T47D (cell line): ENCODE measurements around the gene DCC.

Source experiments
- DNase-seq, 2 experiments: peaks; one replicate each; pipeline versions ENCODE4 v3.0.0 to v3.0.0-alpha.2; 2011 to 2012; ENCODE audit warnings: low read depth in 1 of 2, low spot score in 1 of 2
- JUND ChIP-seq: IDR thresholded peaks from 2 replicates; pipeline ENCODE4 v1.6.1; 2012; ENCODE audit warnings: low read depth
- in situ Hi-C: cut with HindIII; loops from 2 replicates; pipeline ENCODE4 v1.10.0; 2016; ENCODE audit warnings: low sequenced_read_pairs, low pct_unique_long_range_greater_than_20kb

Gene DCC, protein sequence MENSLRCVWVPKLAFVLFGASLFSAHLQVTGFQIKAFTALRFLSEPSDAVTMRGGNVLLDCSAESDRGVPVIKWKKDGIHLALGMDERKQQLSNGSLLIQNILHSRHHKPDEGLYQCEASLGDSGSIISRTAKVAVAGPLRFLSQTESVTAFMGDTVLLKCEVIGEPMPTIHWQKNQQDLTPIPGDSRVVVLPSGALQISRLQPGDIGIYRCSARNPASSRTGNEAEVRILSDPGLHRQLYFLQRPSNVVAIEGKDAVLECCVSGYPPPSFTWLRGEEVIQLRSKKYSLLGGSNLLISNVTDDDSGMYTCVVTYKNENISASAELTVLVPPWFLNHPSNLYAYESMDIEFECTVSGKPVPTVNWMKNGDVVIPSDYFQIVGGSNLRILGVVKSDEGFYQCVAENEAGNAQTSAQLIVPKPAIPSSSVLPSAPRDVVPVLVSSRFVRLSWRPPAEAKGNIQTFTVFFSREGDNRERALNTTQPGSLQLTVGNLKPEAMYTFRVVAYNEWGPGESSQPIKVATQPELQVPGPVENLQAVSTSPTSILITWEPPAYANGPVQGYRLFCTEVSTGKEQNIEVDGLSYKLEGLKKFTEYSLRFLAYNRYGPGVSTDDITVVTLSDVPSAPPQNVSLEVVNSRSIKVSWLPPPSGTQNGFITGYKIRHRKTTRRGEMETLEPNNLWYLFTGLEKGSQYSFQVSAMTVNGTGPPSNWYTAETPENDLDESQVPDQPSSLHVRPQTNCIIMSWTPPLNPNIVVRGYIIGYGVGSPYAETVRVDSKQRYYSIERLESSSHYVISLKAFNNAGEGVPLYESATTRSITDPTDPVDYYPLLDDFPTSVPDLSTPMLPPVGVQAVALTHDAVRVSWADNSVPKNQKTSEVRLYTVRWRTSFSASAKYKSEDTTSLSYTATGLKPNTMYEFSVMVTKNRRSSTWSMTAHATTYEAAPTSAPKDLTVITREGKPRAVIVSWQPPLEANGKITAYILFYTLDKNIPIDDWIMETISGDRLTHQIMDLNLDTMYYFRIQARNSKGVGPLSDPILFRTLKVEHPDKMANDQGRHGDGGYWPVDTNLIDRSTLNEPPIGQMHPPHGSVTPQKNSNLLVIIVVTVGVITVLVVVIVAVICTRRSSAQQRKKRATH (N-terminal part only)

GRCh38 chr18:52339891-52340371, at the start of gene DCC:
Gene DCC, plus strand, starts transcription at chr18:52340197. Its CDS starts 591 bp downstream, at chr18:52340788.
- DNase-seq: peak; percentile 45 to 65
- TF ChIP-seq JUND: no peak
- in situ Hi-C loops: no loop called here

- no peak for TF ChIP-seq JUND
- in situ Hi-C loops: no loop called here
- DNase-seq: no peak
Measured at GRCh38 chr18:52310651-52311050, 29.3 kb upstream of the DCC start.

GRCh38 chr18:52311331-52311730, 28.7 kb upstream of the DCC start:
- TF ChIP-seq JUND: no peak
- in situ Hi-C loops: no loop called here
- DNase-seq: no peak

DNA sequence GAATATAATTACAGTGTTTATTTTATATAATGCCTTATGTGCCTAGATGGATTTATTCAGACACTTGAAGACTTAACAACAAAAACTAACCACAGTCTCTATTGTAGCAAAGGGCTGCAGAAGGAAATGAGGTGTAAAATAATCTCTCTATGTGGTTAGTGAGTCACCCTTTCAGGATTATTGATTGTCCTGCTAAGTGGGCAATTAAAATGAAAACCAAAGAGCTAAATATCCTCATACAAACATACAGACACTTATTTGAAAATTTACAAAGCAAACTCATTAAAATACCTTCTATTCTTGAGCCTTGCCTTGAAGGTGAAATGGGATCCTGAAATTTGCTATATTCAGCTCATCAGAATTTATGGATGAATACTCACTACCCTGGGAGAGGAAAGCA, 27.7 kb upstream of the DCC start:
- in situ Hi-C loops: no loop called here
- peak in 1 of 2 experiments; percentile 16 for DNase-seq
- no peak for TF ChIP-seq JUND

- TF ChIP-seq JUND: no peak
- in situ Hi-C loops: no loop called here
- no peak for DNase-seq
Measured at GRCh38 chr18:52313213-52313612, 26.8 kb upstream of the DCC start.

DNA sequence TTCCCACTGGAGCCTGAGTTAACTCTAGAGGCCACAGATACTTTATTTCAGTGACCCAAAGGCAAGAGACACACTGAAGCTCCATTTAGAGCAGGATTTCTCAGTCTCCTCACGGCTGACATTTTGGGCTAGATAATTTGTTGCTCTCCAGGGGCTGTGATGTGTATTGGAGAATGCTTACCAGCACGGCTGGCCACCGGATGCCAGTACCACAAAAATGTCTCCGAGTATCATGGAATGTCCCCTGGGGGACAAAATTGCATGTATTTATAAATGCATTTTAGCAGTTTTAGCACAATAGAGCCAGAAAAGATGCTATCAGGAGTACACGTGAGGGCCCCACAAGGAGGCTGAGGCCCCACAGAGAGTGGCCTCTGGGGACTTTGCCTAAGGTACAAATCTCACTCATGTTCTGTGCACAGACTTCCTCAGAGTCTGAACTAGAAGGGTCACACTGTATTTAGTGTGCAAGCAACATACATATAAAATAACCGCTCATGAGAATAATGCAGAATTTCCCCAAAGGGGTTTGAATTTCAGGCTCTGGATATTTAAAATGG, 20.5 kb upstream of the DCC start:
- in situ Hi-C loops: no loop called here

GRCh38 chr18:52322307-52322706, 17.7 kb upstream of the DCC start:
- no peak for DNase-seq
- in situ Hi-C loops: no loop called here

More for the DNA sequence above, 20.5 kb upstream of the DCC start:
- no peak for DNase-seq
- TF ChIP-seq JUND: no peak

DNA sequence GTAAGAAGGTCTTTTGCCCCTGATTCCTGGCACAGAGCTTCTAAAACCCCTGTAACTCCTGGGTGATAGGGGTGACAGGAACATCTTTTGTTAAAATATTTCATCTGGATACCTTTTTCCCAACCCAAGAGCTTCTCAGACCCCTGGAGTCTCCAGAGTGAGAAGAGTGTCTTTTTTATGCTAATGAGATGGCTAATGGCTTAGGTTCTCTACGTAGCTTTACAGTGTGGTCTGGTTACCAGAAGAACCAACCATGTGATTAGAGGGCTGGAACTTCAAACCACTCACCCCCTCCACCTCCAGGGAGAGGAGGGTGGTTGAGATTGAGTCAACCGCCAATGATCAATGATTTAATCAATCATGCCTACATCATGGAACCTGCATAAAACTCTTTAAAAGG, 16.2 kb upstream of the DCC start:
- DNase-seq: no peak
- no peak for TF ChIP-seq JUND
- in situ Hi-C loops: no loop called here

More at GRCh38 chr18:52322307-52322706, 17.7 kb upstream of the DCC start:
- TF ChIP-seq JUND: no peak

- DNase-seq: no peak
- no peak for TF ChIP-seq JUND
- in situ Hi-C loops: no loop called here
Measured at GRCh38 chr18:52325997-52326396, 14.0 kb upstream of the DCC start.

GRCh38 chr18:52333860-52334259, 6.1 kb upstream of the DCC start:
- in situ Hi-C loops: no loop called here
- TF ChIP-seq JUND: no peak
- no peak for DNase-seq

DNA sequence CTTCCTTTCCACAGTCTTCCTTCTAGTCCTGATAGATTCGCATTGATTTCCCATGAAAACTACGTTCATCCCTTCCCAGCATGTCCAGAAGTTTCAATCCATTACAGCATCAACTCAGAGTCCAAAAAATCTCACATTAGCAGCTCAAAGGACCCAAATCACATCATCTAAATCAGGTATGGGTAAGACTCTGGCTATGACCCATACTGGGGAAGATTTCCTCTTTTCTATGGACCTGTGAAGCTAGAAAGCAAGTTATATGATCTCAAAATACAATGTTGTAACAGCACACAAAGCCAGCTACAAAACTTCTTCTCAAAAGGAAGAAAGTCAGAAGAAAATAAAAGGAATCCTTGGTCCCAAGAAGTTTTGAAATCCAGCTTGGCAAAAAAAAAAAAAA, 5.7 kb upstream of the DCC start:
- DNase-seq: no peak
- in situ Hi-C loops: no loop called here
- no peak for TF ChIP-seq JUND

GRCh38 chr18:52334896-52335295, 5.1 kb upstream of the DCC start:
- no peak for TF ChIP-seq JUND
- in situ Hi-C loops: no loop called here
- DNase-seq: no peak
